Stimulated activated naive CD4-positive, alpha-beta T cell treated with Interleukin-2 at 50 U/mL for 16 hours (primary cell): Measurements from ENCODE around the gene SRP14.
A peak's percentile ranks its signal among the peaks of the same experiment; 100 is the strongest.
"Not testable (repeated sequence)": the region's sequence is repeated elsewhere in the genome, so short reads cannot be mapped to it uniquely, and the experiment has no call there.

Experiments used
- DNase-seq: peaks from one replicate; lab custom pipeline; 2025; lab: John Stamatoyannopoulos, UW

Gene SRP14, protein sequence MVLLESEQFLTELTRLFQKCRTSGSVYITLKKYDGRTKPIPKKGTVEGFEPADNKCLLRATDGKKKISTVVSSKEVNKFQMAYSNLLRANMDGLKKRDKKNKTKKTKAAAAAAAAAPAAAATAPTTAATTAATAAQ

GRCh38 chr15:40038638-40039543, at the start of gene SRP14:
Gene SRP14, minus strand, starts transcription at chr15:40039181. Its CDS starts 65 bp downstream, at chr15:40039116.
- DNase-seq = peak; percentile 96

DNA sequence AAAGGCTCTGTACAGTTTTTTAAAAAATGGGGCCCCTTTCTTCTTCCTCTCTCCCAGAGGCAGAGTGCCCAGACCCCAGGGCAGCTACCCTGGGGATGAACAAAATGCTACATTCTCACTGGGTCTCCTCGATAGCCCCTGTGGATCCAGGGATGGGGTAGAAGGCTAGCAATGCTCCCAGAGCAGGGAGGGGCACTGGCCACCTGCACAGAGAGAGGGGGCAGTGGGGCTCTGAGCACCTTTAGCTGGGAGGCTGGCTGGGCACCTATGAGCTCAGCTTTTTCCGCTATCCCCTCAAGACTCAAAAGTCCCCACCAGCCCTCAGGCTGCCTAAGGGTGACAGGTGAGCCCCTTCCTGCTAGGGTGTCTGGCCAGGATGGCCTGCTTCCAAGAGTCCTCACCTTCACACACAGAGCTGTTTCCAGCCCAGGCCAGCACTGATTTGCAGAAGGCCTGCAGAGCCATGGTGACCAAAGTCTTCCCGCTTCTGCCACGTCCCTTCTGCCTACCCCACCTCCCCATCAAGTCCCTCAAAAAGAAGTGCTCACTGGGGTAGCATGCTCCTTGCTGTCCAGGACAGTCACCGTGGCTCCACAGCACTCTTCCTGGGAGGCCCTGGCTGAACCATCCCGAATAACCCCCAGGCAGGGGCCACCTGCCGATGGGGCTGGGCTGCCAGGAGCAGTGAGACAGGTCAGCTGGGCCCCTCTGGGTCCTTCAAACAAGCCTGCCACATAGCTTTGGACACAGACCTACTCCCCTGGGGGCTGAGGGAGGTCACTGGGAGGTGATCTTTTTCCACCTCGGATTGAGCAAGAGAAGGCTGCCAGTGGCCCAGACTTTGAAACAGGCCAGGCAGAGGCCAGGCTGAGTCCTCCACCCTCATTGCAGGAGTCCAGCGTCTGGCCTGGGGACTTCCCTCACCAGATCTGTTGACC, 49.3 kb upstream of the SRP14 start:
- no peak for DNase-seq

GRCh38 chr15:40087068-40087810, 48.3 kb upstream of the SRP14 start:
- no peak for DNase-seq

GRCh38 chr15:40085266-40085665, 46.3 kb upstream of the SRP14 start:
- no peak for DNase-seq

DNA sequence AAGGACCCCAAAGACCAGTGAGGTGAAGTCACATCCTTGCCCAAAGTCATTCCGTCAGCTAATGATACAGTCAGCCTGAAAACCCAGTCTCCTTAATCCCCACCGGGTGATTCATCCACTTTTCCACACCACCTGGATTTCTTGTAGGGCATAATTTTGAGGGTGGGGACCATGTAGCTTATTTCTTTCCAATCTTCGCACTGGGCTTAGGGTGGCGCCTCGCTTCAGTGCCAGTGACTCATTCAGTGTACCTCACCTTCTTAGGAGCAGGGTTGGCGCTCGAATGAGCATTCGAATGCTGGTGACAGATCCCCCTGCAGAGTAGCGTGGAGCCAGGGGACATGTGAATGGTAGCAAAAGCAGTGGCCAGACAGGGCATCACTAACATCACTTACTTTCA, 45.7 kb upstream of the SRP14 start:
- DNase-seq = no peak

DNA sequence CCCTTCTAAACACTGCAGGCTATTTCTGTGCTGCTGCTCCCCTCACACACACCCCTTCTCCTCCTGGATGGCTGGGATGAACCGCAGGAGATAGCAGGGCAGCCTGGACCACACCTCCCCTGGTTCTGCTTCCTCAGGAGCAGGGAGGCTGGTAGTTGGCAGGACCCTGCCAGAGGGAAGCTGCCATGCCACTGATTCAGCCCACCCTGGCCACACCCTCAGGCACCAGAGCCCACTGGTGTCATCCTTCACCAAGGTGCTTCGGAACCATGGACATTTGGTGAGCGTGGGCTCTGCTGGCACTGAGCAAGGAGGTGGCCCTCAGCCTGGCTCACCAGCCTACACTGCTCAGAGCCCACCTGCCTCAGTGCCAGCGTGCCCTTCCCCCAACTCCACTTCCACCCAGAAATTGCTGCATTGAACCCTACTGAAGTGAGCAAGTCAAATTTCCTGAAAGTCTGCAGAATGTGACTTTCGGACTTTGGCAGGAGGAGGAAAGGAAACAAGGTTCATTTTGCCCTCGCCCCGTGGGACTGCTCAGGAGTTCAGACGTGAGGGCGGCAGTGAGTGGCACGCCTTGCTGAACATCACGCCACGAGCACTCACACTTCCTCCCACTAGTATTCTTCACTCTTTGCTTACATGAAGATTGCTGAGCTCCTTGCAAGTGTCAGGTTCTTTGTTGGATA, 43.4 kb upstream of the SRP14 start:
- DNase-seq = no peak

DNA sequence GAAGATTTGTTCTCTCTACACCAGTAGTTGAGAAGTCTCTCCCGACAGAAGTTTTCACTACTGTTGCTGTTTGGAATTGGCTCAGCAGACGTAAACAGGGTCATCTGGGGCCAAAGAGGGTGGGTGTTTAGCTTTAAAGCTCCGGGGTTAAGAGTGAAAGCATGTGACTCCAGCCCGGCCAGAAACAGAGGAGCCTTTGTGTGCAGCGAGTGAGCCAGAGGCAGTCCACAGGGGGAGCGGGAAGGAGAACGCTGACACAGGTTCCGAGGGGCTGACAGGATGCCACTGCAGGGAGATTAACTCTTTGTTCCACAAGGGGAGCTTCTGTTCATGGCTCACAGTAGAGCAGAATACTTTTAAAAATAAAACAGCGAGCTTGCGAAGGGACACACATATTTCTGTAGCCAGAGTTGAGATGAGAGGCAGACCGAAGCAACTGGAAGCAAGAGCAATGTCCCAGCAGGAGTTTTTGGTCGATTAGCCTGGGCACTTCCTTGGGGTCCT, 42.8 kb upstream of the SRP14 start:
- DNase-seq = no peak

DNA sequence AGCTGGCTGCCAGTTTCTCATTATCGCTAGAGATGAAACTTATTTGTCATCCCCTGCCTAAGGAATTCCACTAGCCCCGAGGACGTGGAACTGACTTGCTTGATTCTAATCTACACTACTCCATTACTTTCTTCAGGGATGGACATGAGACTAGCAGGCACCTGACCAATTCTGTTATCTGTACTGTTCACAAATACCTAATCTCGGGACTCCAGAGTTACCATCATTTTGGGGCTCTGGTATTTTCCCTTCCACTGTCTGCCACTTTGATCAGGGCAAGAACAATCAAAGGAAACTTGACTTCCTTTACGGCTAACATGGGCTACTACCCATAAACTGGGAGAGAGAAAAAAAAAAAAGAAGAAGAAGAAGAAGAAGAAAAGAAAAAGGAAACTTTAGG, 41.9 kb upstream of the SRP14 start:
- no peak for DNase-seq

GRCh38 chr15:40080104-40080503, 41.1 kb upstream of the SRP14 start:
- DNase-seq = no peak

DNA sequence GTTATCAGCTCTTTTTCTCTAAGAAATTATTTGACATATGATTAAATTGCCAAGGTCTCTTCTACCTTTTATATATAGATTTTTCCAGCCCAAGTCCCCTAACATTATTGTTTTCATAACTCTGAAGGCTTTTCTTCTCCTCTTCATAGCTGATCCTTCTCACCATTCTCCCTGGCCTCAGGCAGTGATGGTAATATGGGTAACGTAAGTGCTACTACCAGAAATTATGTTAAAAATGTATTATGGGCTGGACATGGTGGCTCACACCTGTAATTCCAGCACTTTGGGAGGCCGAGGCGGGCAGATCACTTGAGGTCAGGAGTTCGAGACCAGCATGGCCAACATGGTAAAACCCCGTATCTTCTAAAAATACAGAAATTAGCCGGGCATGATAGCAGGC, 40.5 kb upstream of the SRP14 start:
- no peak for DNase-seq

- DNase-seq = no peak
Observed at GRCh38 chr15:40075298-40076044, 36.5 kb upstream of the SRP14 start.

DNA sequence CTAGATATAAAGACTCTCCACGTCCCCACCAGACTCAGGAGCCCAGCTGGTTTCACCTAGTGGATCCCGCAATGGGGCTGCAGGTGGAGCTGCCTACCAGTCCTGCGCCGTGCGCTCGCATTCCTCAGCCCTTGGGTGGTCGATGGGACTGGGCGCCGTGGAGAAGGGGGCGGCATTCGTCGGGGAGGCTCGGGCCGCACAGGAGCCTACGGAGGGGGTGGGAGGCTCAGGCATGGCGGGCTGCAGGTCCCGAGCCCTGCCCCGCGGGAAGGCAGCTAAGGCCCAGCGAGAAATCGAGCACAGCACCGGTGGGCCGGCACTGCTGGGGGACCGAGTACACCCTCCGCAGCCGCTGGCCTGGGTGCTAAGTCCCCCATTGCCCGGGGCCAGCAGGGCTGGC, 35.7 kb upstream of the SRP14 start:
- not testable (repeated sequence) for DNase-seq

DNA sequence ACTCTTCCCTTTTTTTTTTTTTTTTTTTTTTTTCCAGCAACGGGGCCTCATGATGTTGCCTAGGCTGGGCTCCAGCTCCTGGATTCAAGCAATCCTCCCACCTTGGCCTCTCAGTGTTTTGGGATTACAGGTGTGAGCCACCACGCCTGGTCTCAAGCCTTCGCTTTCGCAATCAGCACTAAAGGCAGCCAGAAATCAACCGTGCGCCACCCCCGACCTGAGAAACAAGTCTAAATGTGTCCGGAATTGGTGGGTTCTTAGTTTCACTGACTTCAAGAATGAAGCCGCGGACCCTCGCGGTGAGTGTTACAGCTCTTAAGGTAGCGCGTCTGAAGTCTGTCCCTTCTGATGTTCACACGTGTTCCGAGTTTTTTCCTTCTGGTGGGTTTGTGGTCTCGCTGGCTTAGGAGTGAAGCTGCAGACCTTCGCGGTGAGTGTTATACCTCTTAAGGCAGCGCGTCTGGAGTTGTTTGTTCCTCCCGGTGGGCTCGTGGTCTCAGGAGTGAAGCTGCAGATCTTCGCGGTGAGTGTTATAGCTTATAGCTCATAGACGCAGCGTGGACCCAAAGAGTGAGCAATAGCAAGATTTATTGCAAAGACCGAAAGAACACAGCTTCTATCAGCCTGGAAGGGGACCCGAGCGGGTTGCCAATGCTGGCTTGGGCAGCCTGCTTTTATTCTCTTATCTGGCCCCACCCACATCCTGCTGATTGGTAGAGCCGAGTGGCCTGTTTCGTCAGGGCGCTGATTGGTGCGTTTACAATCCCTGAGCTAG, 34.9 kb upstream of the SRP14 start:
- not testable (repeated sequence) for DNase-seq

GRCh38 chr15:40072216-40072990, 33.4 kb upstream of the SRP14 start:
- no peak for DNase-seq

DNA sequence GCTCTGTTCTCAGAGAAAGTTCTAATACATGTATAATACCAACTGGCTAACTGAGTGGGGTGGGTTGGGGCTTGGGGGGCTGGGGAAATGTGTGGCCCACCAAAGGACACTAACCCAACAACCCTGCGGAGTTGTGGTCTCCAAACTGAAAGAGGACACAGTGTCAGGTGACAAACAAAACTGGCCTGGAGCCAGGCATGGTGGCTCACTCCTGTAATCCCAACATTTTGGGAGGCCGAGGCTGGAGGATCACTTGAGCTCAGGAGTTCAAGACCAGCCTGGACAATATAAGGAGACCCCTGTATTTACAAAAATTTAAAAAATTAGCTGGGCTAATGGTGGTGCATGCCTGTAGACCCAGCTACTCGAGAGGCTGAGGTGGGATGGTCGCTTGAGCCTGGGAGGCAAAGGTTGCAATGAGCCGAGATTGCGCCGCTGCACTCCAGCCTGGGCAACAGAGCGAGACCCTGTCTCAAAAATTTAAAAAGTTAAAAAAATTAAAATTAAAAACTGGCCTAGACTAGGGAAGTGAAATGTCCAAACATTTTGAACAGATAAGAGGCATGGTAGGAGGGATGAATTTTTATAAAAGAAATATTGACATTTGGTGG, 31.7 kb upstream of the SRP14 start:
- DNase-seq = no peak

DNA sequence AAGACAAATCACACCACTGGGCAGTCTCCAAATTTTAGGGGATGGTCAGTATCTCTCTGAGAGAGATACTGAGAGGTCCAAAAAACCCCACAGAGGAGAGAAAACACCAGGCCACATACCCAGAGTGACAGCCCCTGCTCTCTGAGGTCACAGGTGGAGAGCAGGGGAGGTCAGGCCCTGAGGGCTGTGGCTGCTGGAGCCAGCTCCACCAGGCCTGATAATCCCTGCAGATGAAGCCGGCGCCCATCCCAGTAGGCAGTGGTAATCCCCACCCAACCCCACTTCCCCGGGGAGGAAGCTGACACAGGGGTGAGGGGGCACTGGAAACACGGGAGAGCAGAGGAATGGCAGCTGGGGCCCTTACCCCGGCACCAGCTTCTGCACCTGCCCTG, 31.2 kb upstream of the SRP14 start:
- no peak for DNase-seq

- no peak for DNase-seq
Observed at GRCh38 chr15:40069178-40070165, 30.5 kb upstream of the SRP14 start.
